Gastrocnemius medialis (tissue), 4 donors: Measurements from ENCODE around the gene HS3ST4.

Experiments used
- CTCF ChIP-seq, 5 experiments: fragments of 450-650 bp in 3 of 5; fragments of 200-600 bp in 2 of 5; sonication (generic) in 2 of 5; IDR thresholded peaks in 4 of 5; conservative IDR thresholded peaks in 1 of 5; 1 replicate in 4 of 5; 2 replicates in 1 of 5; pipeline ENCODE4 v1.5.1; 2016 to 2019; ENCODE audit warnings: antibody characterized with exemption in 5 of 5, mild to moderate bottlenecking in 3 of 5, moderate library complexity in 3 of 5
- POLR2A ChIP-seq, 2 donors: fragments of 450-650 bp; IDR thresholded peaks; one replicate each; pipeline ENCODE4 v1.6.1; 2017; ENCODE audit warnings: antibody characterized with exemption in 2 of 2, mild to moderate bottlenecking in 2 of 2, moderate library complexity in 2 of 2

DNA sequence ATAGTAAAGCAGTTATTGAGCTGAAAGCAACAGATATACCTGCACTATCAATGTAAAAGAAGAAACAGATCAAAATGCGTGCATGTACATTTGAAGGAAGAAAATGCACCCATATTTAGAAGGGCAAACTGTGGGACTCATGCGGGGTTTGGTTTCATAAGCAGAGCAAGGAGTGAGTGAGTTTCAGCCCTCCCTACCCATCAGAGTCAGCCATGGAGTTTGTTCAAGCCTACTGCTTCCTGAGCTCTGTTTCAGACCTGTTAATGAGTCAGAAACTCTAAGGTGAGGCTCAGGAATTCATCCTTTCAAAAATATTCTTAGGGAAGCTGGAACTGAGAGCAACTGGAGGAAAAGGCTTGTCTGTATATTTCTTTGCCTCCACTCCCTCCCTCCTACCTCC is 446.2 kb downstream of the HS3ST4 start:
- TF ChIP-seq CTCF (IDR thresholded peaks at IDR 0.05 in 4 of 5, conservative IDR thresholded peaks at IDR 0.05 in 1 of 5): no peak
- no peak for TF ChIP-seq POLR2A (IDR thresholded peaks at IDR 0.05)
